ENCODE results near the gene METTL21C.

METTL21C gene

DNA sequence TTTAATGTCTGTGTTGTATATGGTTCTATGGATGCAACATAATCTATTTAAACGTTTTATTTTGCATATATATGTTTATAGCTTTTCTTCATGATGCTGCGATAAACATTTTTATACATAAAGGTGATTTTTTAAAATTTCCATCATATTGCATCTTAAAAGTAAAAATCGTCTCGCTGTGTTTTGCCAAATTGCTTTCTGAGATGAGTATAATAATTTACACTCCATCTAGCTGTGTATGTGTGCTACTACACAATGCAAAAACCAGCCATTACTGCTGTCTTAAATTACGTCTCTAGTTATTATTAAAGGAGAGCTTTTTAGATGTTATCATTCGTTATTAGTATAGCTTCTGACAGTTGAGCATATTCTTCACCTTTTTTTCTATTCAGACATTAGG, 37.2 kb downstream of the METTL21C start:
- in situ Hi-C loops (cut with MboI; ENCODE audit: low pct_unique_long_range_greater_than_20kb, low sequenced_read_pairs, unreplicated experiment), result no loop called here
- TF ChIP-seq, protein P1, sequence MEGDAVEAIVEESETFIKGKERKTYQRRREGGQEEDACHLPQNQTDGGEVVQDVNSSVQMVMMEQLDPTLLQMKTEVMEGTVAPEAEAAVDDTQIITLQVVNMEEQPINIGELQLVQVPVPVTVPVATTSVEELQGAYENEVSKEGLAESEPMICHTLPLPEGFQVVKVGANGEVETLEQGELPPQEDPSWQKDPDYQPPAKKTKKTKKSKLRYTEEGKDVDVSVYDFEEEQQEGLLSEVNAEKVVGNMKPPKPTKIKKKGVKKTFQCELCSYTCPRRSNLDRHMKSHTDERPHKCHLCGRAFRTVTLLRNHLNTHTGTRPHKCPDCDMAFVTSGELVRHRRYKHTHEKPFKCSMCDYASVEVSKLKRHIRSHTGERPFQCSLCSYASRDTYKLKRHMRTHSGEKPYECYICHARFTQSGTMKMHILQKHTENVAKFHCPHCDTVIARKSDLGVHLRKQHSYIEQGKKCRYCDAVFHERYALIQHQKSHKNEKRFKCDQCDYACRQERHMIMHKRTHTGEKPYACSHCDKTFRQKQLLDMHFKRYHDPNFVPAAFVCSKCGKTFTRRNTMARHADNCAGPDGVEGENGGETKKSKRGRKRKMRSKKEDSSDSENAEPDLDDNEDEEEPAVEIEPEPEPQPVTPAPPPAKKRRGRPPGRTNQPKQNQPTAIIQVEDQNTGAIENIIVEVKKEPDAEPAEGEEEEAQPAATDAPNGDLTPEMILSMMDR (IDR thresholded peaks at IDR 0.05; ENCODE audit: extremely low read depth, insufficient read depth, missing control alignments), result no peak
- DNase-seq (ENCODE audit: low spot score), result no peak

DNA sequence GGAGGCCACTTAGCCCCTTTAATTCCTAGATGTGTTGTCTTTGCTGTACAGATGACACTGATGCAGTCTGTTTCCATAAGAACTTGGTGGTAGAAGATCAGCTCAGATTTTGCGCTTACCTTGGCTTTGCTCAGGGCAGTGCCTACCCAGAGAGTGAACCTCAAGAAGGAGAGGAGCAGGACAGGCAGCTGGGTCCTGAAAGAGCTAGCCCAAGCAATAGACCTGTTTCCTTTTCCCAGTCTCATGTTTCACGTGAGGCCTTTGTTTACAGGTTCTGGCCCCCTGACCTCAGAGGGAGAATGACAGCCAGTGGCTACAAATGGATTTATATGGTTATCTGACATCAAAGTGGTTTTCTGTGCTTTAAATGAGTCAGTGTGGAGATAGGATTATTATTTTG, 40.1 kb downstream of the METTL21C start:
- TF ChIP-seq, protein P1 (IDR thresholded peaks at IDR 0.05; ENCODE audit: extremely low read depth, insufficient read depth, missing control alignments), result no peak
- in situ Hi-C loops (cut with MboI; ENCODE audit: low pct_unique_long_range_greater_than_20kb, low sequenced_read_pairs, unreplicated experiment), result no loop called here

DNA sequence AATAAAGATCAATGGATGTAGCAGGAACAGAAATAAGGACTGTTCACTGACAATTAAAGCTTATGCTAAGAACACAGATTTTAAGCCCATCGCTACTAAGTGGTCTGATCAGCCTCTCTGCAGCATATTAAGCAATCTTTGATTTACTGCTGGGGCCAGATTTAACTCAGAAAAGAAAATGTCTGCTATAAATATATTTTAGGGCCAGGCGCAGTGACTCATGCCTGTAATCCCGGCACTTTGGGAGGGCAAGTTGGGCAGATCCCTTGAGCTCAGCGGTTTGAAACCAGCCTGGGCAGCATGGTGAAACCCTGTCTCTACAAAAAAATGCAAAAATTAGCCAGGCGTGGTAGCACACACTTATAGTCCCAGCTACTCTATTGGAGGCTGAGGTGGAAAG, 43.0 kb downstream of the METTL21C start:
- DNase-seq (ENCODE audit: low spot score), result no peak
- TF ChIP-seq, protein P1 (IDR thresholded peaks at IDR 0.05; ENCODE audit: extremely low read depth, insufficient read depth, missing control alignments), result no peak
- in situ Hi-C loops (cut with MboI; ENCODE audit: low pct_unique_long_range_greater_than_20kb, low sequenced_read_pairs, unreplicated experiment), result no loop called here

More for the DNA sequence above, 40.1 kb downstream of the METTL21C start:
- DNase-seq (ENCODE audit: low spot score), result no peak

DNA sequence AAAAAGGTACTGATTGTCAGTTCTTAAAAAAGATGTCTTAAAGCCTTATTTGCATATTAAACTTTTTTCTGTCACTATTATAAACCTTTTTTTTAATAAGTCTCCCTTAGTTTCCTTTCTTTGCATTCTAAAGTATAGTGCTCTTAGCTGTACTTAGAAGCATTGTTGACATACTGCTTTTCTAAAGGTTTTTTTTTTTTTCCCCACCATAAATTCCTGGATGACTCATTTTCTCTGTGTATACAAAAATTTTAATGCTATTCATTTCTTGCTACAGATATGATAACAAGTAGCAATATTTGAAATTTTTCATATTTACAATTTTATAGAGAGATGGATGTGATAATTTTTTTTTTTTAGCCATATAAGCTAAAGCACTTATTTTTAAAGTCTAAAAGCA, 43.5 kb downstream of the METTL21C start:
- TF ChIP-seq, protein P1 (IDR thresholded peaks at IDR 0.05; ENCODE audit: extremely low read depth, insufficient read depth, missing control alignments), result no peak
- DNase-seq (ENCODE audit: low spot score), result no peak
- in situ Hi-C loops (cut with MboI; ENCODE audit: low pct_unique_long_range_greater_than_20kb, low sequenced_read_pairs, unreplicated experiment), result no loop called here

DNA sequence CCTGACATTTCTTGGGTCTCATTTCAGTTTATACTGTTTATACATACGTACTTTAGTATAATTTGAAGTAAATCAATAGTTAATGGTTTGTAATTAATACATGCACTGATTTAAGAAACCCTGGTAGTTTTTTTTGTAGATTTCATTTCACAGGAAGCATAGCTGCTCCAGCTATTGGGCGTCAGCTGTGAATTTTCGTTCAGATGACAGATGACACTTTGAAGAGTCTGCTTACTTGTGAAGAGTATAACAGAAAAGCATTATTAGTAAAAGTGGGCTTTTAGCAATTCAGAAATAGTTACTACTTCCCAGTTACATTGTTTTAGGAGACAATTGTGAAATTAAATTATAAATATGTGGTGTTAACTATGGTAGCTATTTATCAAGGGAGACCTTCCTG, 44.4 kb downstream of the METTL21C start:
- in situ Hi-C loops (cut with MboI; ENCODE audit: low pct_unique_long_range_greater_than_20kb, low sequenced_read_pairs, unreplicated experiment), result no loop called here
- TF ChIP-seq, protein P1 (IDR thresholded peaks at IDR 0.05; ENCODE audit: extremely low read depth, insufficient read depth, missing control alignments), result no peak
- DNase-seq (ENCODE audit: low spot score), result no peak

DNA sequence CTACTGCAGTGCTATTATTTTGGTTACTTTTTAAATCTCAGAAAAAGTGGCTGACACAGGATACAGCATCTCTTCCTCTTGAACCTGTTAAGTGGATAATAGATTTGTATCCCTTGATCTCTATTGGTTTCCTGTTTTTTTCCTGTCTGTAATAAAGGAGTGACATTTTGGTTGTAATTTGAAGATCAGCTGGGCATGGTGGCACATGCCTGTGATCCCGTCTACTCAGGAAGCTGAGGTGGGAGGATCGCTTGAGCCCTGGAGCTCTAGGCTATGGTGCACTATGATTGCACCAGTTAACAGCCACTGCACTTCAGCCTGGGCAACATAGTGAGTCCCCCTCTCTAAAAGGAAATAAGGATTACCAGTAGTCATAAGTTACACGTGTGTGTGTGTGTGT, 46.8 kb downstream of the METTL21C start:
- TF ChIP-seq, protein P1 (IDR thresholded peaks at IDR 0.05; ENCODE audit: extremely low read depth, insufficient read depth, missing control alignments), result no peak
- DNase-seq (ENCODE audit: low spot score), result no peak
- in situ Hi-C loops (cut with MboI; ENCODE audit: low pct_unique_long_range_greater_than_20kb, low sequenced_read_pairs, unreplicated experiment), result no loop called here

DNA sequence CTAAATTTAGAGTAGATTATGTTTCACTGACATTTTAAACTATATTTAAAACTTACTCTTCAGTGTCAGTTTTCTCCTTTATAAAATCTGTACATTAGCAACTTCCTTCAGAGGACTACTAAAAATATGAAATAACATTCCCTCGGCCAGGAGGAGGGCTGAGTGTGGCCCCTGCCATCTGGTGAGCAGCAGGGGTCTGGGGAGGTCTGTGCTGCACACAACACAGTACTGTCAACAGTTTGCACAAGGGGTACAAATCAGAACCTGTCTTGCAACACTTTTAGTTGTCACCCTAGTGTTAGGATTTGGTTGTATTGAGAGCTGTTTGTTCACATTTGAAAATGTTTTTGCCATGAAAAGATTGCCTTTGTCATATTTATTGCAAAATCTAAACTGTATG, 49.1 kb downstream of the METTL21C start:
- in situ Hi-C loops (cut with MboI; ENCODE audit: low pct_unique_long_range_greater_than_20kb, low sequenced_read_pairs, unreplicated experiment), result no loop called here
- TF ChIP-seq, protein P1 (IDR thresholded peaks at IDR 0.05; ENCODE audit: extremely low read depth, insufficient read depth, missing control alignments), result no peak
- no peak for DNase-seq (ENCODE audit: low spot score)

Measured in GM13977 (cell line).